ENCODE results near the gene C1S.

DNA sequence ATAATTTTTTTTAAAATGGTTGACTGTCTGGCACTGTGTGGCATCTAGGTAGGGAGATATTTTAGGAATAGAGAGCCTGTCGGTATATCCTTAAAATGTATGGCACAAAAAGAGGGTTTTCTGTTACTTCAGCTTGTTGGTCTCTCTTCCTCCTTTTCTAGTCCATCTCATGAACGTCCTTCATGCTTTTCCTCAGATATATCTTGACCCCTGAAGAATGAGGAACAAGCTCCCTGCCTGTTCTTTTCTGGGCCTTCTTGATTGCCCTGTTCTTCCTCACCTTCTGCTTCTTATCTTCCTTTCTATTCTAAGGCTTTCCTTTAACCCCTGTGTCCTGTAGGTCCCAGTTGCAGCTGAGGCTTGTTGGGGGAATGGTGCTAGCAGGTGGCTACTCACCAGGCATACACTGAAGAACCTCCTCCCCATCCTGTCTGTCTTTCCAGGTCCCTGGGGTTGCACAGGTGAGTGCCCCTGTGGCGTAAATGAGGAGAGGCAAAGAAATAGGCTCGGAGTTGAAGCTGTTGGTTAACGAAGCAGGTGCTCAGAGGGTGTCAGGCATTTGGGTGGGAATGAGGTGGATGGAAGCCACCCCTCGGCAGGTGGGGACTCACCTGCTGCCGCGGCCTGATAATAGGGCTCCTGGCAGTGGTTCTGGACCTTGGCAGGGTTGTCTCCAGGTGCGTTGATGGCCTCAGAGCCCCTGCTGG lies 38.9 kb downstream of the C1S start:
- TF ChIP-seq, protein P1, sequence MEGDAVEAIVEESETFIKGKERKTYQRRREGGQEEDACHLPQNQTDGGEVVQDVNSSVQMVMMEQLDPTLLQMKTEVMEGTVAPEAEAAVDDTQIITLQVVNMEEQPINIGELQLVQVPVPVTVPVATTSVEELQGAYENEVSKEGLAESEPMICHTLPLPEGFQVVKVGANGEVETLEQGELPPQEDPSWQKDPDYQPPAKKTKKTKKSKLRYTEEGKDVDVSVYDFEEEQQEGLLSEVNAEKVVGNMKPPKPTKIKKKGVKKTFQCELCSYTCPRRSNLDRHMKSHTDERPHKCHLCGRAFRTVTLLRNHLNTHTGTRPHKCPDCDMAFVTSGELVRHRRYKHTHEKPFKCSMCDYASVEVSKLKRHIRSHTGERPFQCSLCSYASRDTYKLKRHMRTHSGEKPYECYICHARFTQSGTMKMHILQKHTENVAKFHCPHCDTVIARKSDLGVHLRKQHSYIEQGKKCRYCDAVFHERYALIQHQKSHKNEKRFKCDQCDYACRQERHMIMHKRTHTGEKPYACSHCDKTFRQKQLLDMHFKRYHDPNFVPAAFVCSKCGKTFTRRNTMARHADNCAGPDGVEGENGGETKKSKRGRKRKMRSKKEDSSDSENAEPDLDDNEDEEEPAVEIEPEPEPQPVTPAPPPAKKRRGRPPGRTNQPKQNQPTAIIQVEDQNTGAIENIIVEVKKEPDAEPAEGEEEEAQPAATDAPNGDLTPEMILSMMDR (IDR thresholded peaks at IDR 0.05 in 4 of 5, conservative IDR thresholded peaks at IDR 0.05 in 1 of 5), result no peak
- TF ChIP-seq POLR2A (IDR thresholded peaks at IDR 0.05), result no peak

Data from gastrocnemius medialis (tissue), 4 donors.